Type B pancreatic cell (in vitro differentiated cells): Measurements from ENCODE around the gene THRB. TPM values are rescaled to one million over a fixed set of nuclear protein-coding genes. Genes with fewer than 3 reads are reported as not detected.

Source experiments
- DNase-seq: peaks from one replicate; pipeline ENCODE4 v3.0.0; 2021; ENCODE audit warnings: mixed read lengths; ENCODE audit not compliant: unreplicated experiment; ENCODE audit errors: extremely low spot score
- H3K27ac Mint-ChIP-seq: 2 replicates; pipeline ENCODE4 v1.8.0; 2021; ENCODE audit warnings: mild to moderate bottlenecking, mixed read lengths
- H3K27me3 Mint-ChIP-seq: 2 replicates; pipeline ENCODE4 v1.8.0; 2021; ENCODE audit warnings: mixed read lengths
- H3K36me3 Mint-ChIP-seq: 2 replicates; pipeline ENCODE4 v1.8.0; 2021; ENCODE audit warnings: mixed read lengths
- H3K4me1 Mint-ChIP-seq: one replicate; pipeline ENCODE4 v1.8.0; 2021; ENCODE audit warnings: mixed read lengths; ENCODE audit not compliant: unreplicated experiment
- H3K4me3 Mint-ChIP-seq: 2 replicates; pipeline ENCODE4 v1.8.0; 2021; ENCODE audit warnings: mild to moderate bottlenecking, mixed read lengths
- H3K9me3 Mint-ChIP-seq: 2 replicates; pipeline ENCODE4 v1.8.0; 2021; ENCODE audit warnings: mixed read lengths
- CTCF ChIP-seq: fragments of 200-600 bp; sonication (generic); conservative IDR thresholded peaks from 2 replicates; pipeline ENCODE4 v1.5.0; 2021; ENCODE audit warnings: antibody characterized with exemption, mild to moderate bottlenecking
- total RNA-seq: library from RNA; stranded (reverse); gene quantifications from 2 replicates; pipeline ENCODE4 v1.2.1, GENCODE V29; 2021; ENCODE audit warnings: low replicate concordance

Gene THRB
- total RNA-seq, 1 donor from 2014 or later, result 15.6 TPM

- Mint-ChIP-seq H3K9me3 (peaks cover 4% of the 10 kb centered on the region), H3K36me3 (no peaks in the 10 kb centered on the region), H3K27me3 (no peaks in the 10 kb centered on the region), H3K4me3 (no peak overlapping the region), H3K27ac (no peak overlapping the region), H3K4me1 (peaks cover 12% of the 10 kb centered on the region)
- TF ChIP-seq CTCF, result no peak
- no peak for DNase-seq
Observed at GRCh38 chr3:24359102-24359501, 135.5 kb downstream of the THRB start.

GRCh38 chr3:24357635-24358034 is 137.0 kb downstream of the THRB start:
- no peak for TF ChIP-seq CTCF
- peaks cover 9% of the 10 kb centered on the region for H3K4me1 Mint-ChIP-seq
- no peak overlapping the region for H3K4me3 Mint-ChIP-seq
- peaks cover 4% of the 10 kb centered on the region for H3K9me3 Mint-ChIP-seq
- no peak overlapping the region for H3K27ac Mint-ChIP-seq
- H3K36me3 Mint-ChIP-seq, result no peaks in the 10 kb centered on the region
- no peaks in the 10 kb centered on the region for H3K27me3 Mint-ChIP-seq
- DNase-seq, result no peak

- H3K4me1 Mint-ChIP-seq, result peaks cover 9% of the 10 kb centered on the region
- no peak overlapping the region for H3K4me3 Mint-ChIP-seq
- no peak overlapping the region for H3K27ac Mint-ChIP-seq
- no peaks in the 10 kb centered on the region for H3K27me3 Mint-ChIP-seq
- H3K9me3 Mint-ChIP-seq, result peaks cover 4% of the 10 kb centered on the region
- TF ChIP-seq CTCF, result no peak
- H3K36me3 Mint-ChIP-seq, result no peaks in the 10 kb centered on the region
- DNase-seq, result no peak
Observed at GRCh38 chr3:24355806-24356205, 138.8 kb downstream of the THRB start.

GRCh38 chr3:24354230-24354629 is 140.4 kb downstream of the THRB start:
- H3K4me1 Mint-ChIP-seq, result peaks cover 9% of the 10 kb centered on the region
- no peaks in the 10 kb centered on the region for H3K27me3 Mint-ChIP-seq
- no peak for DNase-seq
- no peaks in the 10 kb centered on the region for H3K36me3 Mint-ChIP-seq
- peaks cover 4% of the 10 kb centered on the region for H3K9me3 Mint-ChIP-seq
- TF ChIP-seq CTCF, result no peak
- H3K27ac Mint-ChIP-seq, result no peak overlapping the region
- H3K4me3 Mint-ChIP-seq, result no peak overlapping the region

- peaks cover 9% of the 10 kb centered on the region for H3K4me1 Mint-ChIP-seq
- DNase-seq, result no peak
- peaks cover 4% of the 10 kb centered on the region for H3K9me3 Mint-ChIP-seq
- no peak overlapping the region for H3K4me3 Mint-ChIP-seq
- H3K27ac Mint-ChIP-seq, result no peak overlapping the region
- H3K36me3 Mint-ChIP-seq, result no peaks in the 10 kb centered on the region
- TF ChIP-seq CTCF, result no peak
- no peaks in the 10 kb centered on the region for H3K27me3 Mint-ChIP-seq
Observed at GRCh38 chr3:24352893-24353553, 141.6 kb downstream of the THRB start.
